Ramos (cell line): Measurements from ENCODE around the gene ST13.
"Not testable (repeated sequence)": the region's sequence is repeated elsewhere in the genome, so short reads cannot be mapped to it uniquely, and the experiment has no call there.

Source experiments
- in situ Hi-C: fragments of 300-500 bp; cut with MboI; formaldehyde crosslinking; loops from one replicate; pipeline ENCODE4 v1.14.3; 2022; ENCODE audit warnings: low sequenced_read_pairs; ENCODE audit not compliant: unreplicated experiment

Gene ST13

GRCh38 chr22:40845816-40846215 is 10.6 kb downstream of the ST13 start:
- in situ Hi-C loops = not testable (repeated sequence)

GRCh38 chr22:40844951-40845350 is 11.5 kb downstream of the ST13 start:
- in situ Hi-C loops = no loop called here

- in situ Hi-C loops = no loop called here
Observed at GRCh38 chr22:40838486-40838885, 18.0 kb downstream of the ST13 start.

- in situ Hi-C loops = no loop called here
Observed at GRCh38 chr22:40834619-40835018, 21.8 kb downstream of the ST13 start.

GRCh38 chr22:40829131-40829530 is 27.3 kb downstream of the ST13 start:
- in situ Hi-C loops = no loop called here

GRCh38 chr22:40826984-40827741 is 29.3 kb downstream of the ST13 start:
- in situ Hi-C loops = no loop called here

GRCh38 chr22:40826292-40826691 is 30.1 kb downstream of the ST13 start:
- in situ Hi-C loops = not testable (repeated sequence)

- in situ Hi-C loops = no loop called here
Observed at GRCh38 chr22:40823426-40823825, 33.0 kb downstream of the ST13 start.

GRCh38 chr22:40819599-40820140 is 36.8 kb downstream of the ST13 start:
- in situ Hi-C loops = no loop called here

- in situ Hi-C loops = no loop called here
Observed at GRCh38 chr22:40818747-40819598, 37.5 kb downstream of the ST13 start, which contains the start of gene SLC25A17. Gene SLC25A17, minus strand, starts transcription at chr22:40819346. Its CDS starts 98 bp downstream, at chr22:40819248.

- in situ Hi-C loops = no loop called here
Observed at GRCh38 chr22:40818192-40818746, 38.2 kb downstream of the ST13 start.

GRCh38 chr22:40817737-40818136 is 38.7 kb downstream of the ST13 start:
- in situ Hi-C loops = no loop called here

GRCh38 chr22:40813912-40814315 is 42.5 kb downstream of the ST13 start:
- in situ Hi-C loops = no loop called here

- in situ Hi-C loops = no loop called here
Observed at GRCh38 chr22:40808018-40808841, 48.2 kb downstream of the ST13 start.

GRCh38 chr22:40806711-40807110 is 49.7 kb downstream of the ST13 start:
- in situ Hi-C loops = no loop called here

GRCh38 chr22:40805699-40806203 is 50.7 kb downstream of the ST13 start:
- in situ Hi-C loops = no loop called here

GRCh38 chr22:40805239-40805638 is 51.2 kb downstream of the ST13 start:
- in situ Hi-C loops = no loop called here

- in situ Hi-C loops = no loop called here
Observed at GRCh38 chr22:40803321-40803720, 53.1 kb downstream of the ST13 start.

GRCh38 chr22:40799008-40799407 is 57.4 kb downstream of the ST13 start:
- in situ Hi-C loops = no loop called here

- in situ Hi-C loops = no loop called here
Observed at GRCh38 chr22:40797427-40797826, 59.0 kb downstream of the ST13 start.
